Sigmoid colon (tissue), 7 donors: Measurements from ENCODE around the gene RAB25. TPM values are rescaled to one million over a fixed set of nuclear protein-coding genes. Genes with fewer than 3 reads are reported as not detected.

ENCODE experiments used
- DNase-seq: peaks from one replicate; pipeline ENCODE4 v3.0.0-alpha.2; 2019
- H3K27ac ChIP-seq, 4 donors: fragments of 200-600 bp; sonication (generic); one replicate each; pipeline ENCODE4 v1.5.1; 2016 to 2019; ENCODE audit warnings: mild to moderate bottlenecking in 1 of 4
- H3K27me3 ChIP-seq, 3 donors: fragments of 200-600 bp; sonication (generic); one replicate each; pipeline ENCODE4 v1.5.1; 2019; ENCODE audit warnings: mild to moderate bottlenecking in 1 of 3
- H3K36me3 ChIP-seq, 4 donors: fragments of 200-600 bp; sonication (generic); one replicate each; pipeline ENCODE4 v1.5.1; 2016 to 2019
- H3K4me1 ChIP-seq, 4 donors: fragments of 200-600 bp; sonication (generic); one replicate each; pipeline ENCODE4 v1.5.1; 2017 to 2019
- H3K4me3 ChIP-seq, 4 donors: fragments of 200-600 bp; sonication (generic); one replicate each; pipeline ENCODE4 v1.5.1; 2017 to 2019; ENCODE audit warnings: mild to moderate bottlenecking in 2 of 4, moderate library complexity in 1 of 4
- H3K9me3 ChIP-seq, 4 donors: fragments of 200-600 bp in 3 of 4; sonication (generic) in 3 of 4; one replicate each; pipeline versions ENCODE4 v1.5.1 to v1.6.1; 2013 to 2019
- CTCF ChIP-seq, 4 experiments: fragments of 450-650 bp in 3 of 4; fragments of 200-600 bp in 1 of 4; IDR thresholded peaks; one replicate each; pipeline ENCODE4 v1.5.1; 2016 to 2019; ENCODE audit warnings: antibody characterized with exemption in 4 of 4, mild to moderate bottlenecking in 3 of 4, moderate library complexity in 2 of 4
- EP300 ChIP-seq, 4 donors: sonication (generic); formaldehyde crosslinking; IDR thresholded peaks; one replicate each; pipeline ENCODE4 v1.6.1; 2017; ENCODE audit warnings: antibody characterized with exemption in 4 of 4
- POLR2A ChIP-seq, 2 donors: fragments of 450-650 bp; IDR thresholded peaks; one replicate each; pipeline ENCODE4 v1.6.1; 2016; ENCODE audit warnings: antibody characterized with exemption in 2 of 2, mild to moderate bottlenecking in 2 of 2, moderate library complexity in 2 of 2
- POLR2AphosphoS5 ChIP-seq, 4 donors: sonication (generic); formaldehyde crosslinking; IDR thresholded peaks; one replicate each; pipeline ENCODE4 v1.6.1; 2017; ENCODE audit warnings: antibody characterized with exemption in 4 of 4
- WGBS, 2 donors: extraction: QIAGEN DNeasy Blood & Tissue Kit; methylation state at CpG; one replicate each; pipeline ENCODE4 v1.1.7; 2013; 5-methylcytosine and 5-hydroxymethylcytosine counted together
- intact Hi-C: fragments of 100-400 bp; cut with DNase I; formaldehyde crosslinking; loops from one replicate; pipeline ENCODE4 v1.15.1; 2023
- polyA plus RNA-seq, 3 donors: library from polyadenylated mRNA; stranded (reverse); fragments of 200-250 nt; gene quantifications; one replicate each; pipeline ENCODE4 v1.2.3, GENCODE V29; 2013
- total RNA-seq, 4 donors: library from RNA; depleted of rRNA; stranded (reverse); fragments of >200 nt; gene quantifications; one replicate each; pipeline ENCODE4 v1.1.0, GENCODE V29; 2016
- donor health status: healthy with polysubstance abuse.
- donor health status: Bipolar disorder and iron deficiency.
- donor health status: healthy.

Gene RAB25
- total and polyA plus RNA-seq, 7 donors: 187 to 237 (median 201) TPM; not detected in 4

DNA sequence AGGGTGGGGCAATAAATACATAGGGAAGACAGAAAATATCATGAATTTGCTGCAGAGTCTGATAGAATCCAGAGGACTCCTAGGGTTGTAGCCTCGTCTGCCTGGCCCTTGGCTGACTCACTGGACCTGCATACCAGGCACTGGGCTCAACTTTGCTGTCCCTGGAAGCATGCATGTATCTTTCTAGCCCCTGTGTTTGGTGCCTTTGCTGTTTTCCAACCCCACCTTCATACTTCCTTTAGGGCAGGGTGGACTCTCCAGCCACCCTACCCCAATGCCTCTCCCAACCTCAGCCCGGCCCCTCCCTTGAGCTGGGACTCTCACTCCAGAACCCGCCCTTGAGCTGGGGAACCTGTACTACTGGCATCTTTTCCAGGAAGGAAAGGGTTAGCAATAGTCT, 1.2 kb downstream of the RAB25 start:
- no peaks in the 10 kb centered on the region for H3K27me3 ChIP-seq
- H3K27ac ChIP-seq: no peak overlapping the region
- H3K4me1 ChIP-seq: no peaks in the 10 kb centered on the region
- TF ChIP-seq CTCF (IDR thresholded peaks at IDR 0.05) (no peak), EP300 (IDR thresholded peaks at IDR 0.05) (no peak), POLR2AphosphoS5 (IDR thresholded peaks at IDR 0.05) (no peak), POLR2A (IDR thresholded peaks at IDR 0.05) (peak in 1 of 2 donors; percentile 7)
- DNase-seq: no peak
- WGBS, 2 donors: 19 to 75% methylated on average over 3 of the region's 3 CpGs
- peaks cover 0 to 11% (median 0%) of the 10 kb centered on the region in 4 donors for H3K36me3 ChIP-seq
- intact Hi-C loops: no loop called here
- no peaks in the 10 kb centered on the region for H3K9me3 ChIP-seq
- no peak overlapping the region for H3K4me3 ChIP-seq

- TF ChIP-seq POLR2A (IDR thresholded peaks at IDR 0.05): no peak
- TF ChIP-seq CTCF (IDR thresholded peaks at IDR 0.05): no peak
- no peak for TF ChIP-seq EP300 (IDR thresholded peaks at IDR 0.05)
- TF ChIP-seq POLR2AphosphoS5 (IDR thresholded peaks at IDR 0.05): no peak
- DNase-seq: no peak
- Histone ChIP-seq H3K27me3 (no peaks in the 10 kb centered on the region), H3K4me1 (no peaks in the 10 kb centered on the region), H3K9me3 (no peaks in the 10 kb centered on the region), H3K27ac (no peak overlapping the region), H3K36me3 (no peaks in the 10 kb centered on the region), H3K4me3 (no peak overlapping the region)
- WGBS, 2 donors: 53 to 85% methylated on average over 2 of the region's 2 CpGs
- intact Hi-C loops: no loop called here
Measured at GRCh38 chr1:156063997-156064285, 3.0 kb downstream of the RAB25 start.

DNA sequence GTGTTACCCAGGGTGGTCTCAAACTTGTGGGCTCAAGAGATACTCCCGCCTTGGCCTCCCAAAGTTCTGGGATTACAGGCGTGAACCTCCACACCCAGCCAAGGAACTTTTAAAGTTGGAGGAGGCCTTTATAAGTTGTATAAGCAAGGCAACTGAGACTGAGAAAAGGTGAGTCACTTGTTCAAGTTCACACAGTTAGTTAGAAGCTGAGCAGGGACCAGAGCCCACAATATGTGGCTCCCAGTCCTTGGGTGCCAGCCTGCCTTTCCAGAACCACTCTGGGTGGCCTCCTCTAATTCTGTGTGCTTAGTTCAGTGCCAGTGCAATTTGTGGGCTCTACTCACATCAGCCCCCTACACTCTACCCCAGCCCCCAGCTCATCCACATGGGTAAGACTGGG, 3.7 kb downstream of the RAB25 start:
- Histone ChIP-seq H3K27me3 (no peaks in the 10 kb centered on the region), H3K4me3 (no peak overlapping the region), H3K4me1 (no peaks in the 10 kb centered on the region), H3K36me3 (no peaks in the 10 kb centered on the region), H3K27ac (no peak overlapping the region), H3K9me3 (no peaks in the 10 kb centered on the region)
- 87 to 97% methylated on average over 2 of the region's 2 CpGs for WGBS, 2 donors
- DNase-seq: no peak
- intact Hi-C loops: no loop called here
- TF ChIP-seq EP300 (IDR thresholded peaks at IDR 0.05): no peak
- no peak for TF ChIP-seq POLR2AphosphoS5 (IDR thresholded peaks at IDR 0.05)
- no peak for TF ChIP-seq CTCF (IDR thresholded peaks at IDR 0.05)
- TF ChIP-seq POLR2A (IDR thresholded peaks at IDR 0.05): no peak

- Histone ChIP-seq H3K4me3 (no peak overlapping the region), H3K27ac (no peak overlapping the region), H3K36me3 (no peaks in the 10 kb centered on the region), H3K27me3 (no peaks in the 10 kb centered on the region), H3K9me3 (no peaks in the 10 kb centered on the region), H3K4me1 (no peaks in the 10 kb centered on the region)
- no peak for DNase-seq
- intact Hi-C loops: no loop called here
- WGBS, 2 donors: 86 to 88% methylated on average over 3 of the region's 3 CpGs
- no peak for TF ChIP-seq POLR2AphosphoS5 (IDR thresholded peaks at IDR 0.05)
- no peak for TF ChIP-seq CTCF (IDR thresholded peaks at IDR 0.05)
- no peak for TF ChIP-seq POLR2A (IDR thresholded peaks at IDR 0.05)
- TF ChIP-seq EP300 (IDR thresholded peaks at IDR 0.05): no peak
Measured at GRCh38 chr1:156065212-156065611, 4.3 kb downstream of the RAB25 start.

DNA sequence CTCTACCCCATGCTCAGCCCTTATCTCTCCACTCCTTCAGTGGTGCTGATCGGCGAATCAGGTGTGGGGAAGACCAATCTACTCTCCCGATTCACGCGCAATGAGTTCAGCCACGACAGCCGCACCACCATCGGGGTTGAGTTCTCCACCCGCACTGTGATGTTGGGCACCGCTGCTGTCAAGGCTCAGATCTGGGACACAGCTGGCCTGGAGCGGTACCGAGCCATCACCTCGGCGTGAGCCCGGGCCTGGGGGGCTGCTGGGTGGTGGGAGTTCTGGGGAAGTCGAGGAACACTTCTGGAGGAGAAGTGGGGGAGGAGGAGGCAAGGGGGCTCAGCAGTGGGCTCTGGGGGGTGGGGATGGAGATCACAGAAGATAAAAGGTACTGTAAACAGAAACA, 4.9 kb downstream of the RAB25 start:
- 76 to 87% methylated on average over 16 of the region's 16 CpGs for WGBS, 2 donors

More for the DNA sequence above, 4.9 kb downstream of the RAB25 start:
- DNase-seq: no peak
- no peaks in the 10 kb centered on the region for H3K4me1 ChIP-seq
- intact Hi-C loops: no loop called here
- H3K27me3 ChIP-seq: peaks cover 0 to 5% (median 0%) of the 10 kb centered on the region in 3 donors
- TF ChIP-seq POLR2A (IDR thresholded peaks at IDR 0.05): no peak
- no peak for TF ChIP-seq CTCF (IDR thresholded peaks at IDR 0.05)
- no peak for TF ChIP-seq EP300 (IDR thresholded peaks at IDR 0.05)
- TF ChIP-seq POLR2AphosphoS5 (IDR thresholded peaks at IDR 0.05): no peak
- no peak overlapping the region for H3K27ac ChIP-seq
- no peak overlapping the region for H3K4me3 ChIP-seq
- no peaks in the 10 kb centered on the region for H3K9me3 ChIP-seq
- H3K36me3 ChIP-seq: no peaks in the 10 kb centered on the region
